H9 (cell line): ENCODE results near the gene HNF1B. TPM values are rescaled to one million over a fixed set of nuclear protein-coding genes. Genes with fewer than 3 reads are reported as not detected.
A peak's percentile ranks its signal among the peaks of the same experiment; 100 is the strongest.

Experiments used
- DNase-seq: peaks from one replicate; pipeline ENCODE4 v3.0.0-alpha.2; 2017
- H2AFZ ChIP-seq: one replicate; pipeline ENCODE4 v1.6.1; 2013; ENCODE audit warnings: mild to moderate bottlenecking, low read length, control low read depth, moderate library complexity
- H2AK5ac ChIP-seq: 2 replicates; pipeline ENCODE4 v1.6.1; 2013; ENCODE audit warnings: low read length, control low read depth, mixed read lengths; ENCODE audit not compliant: insufficient read length
- H2BK120ac ChIP-seq: one replicate; pipeline ENCODE4 v1.6.1; 2013; ENCODE audit warnings: low read depth, mild to moderate bottlenecking, low read length, control low read depth, inconsistent platforms; ENCODE audit not compliant: poor library complexity, severe bottlenecking
- H2BK12ac ChIP-seq: 2 replicates; pipeline ENCODE4 v1.6.1; 2013; ENCODE audit warnings: low read length, control low read depth, mixed read lengths, low read depth; ENCODE audit not compliant: insufficient read length
- H2BK15ac ChIP-seq: 2 replicates; pipeline ENCODE4 v1.6.1; 2013; ENCODE audit warnings: low read depth, low read length, control low read depth
- H2BK20ac ChIP-seq: one replicate; pipeline ENCODE4 v1.6.1; 2013; ENCODE audit warnings: low read depth, mild to moderate bottlenecking, low read length, control low read depth, inconsistent platforms; ENCODE audit not compliant: poor library complexity, severe bottlenecking
- H2BK5ac ChIP-seq: 2 replicates; pipeline ENCODE4 v1.6.1; 2013; ENCODE audit warnings: low read length, control low read depth, mixed read lengths; ENCODE audit not compliant: insufficient read length
- H3K14ac ChIP-seq: 2 replicates; pipeline ENCODE4 v1.6.1; 2013; ENCODE audit warnings: low read length, control low read depth; ENCODE audit not compliant: insufficient read depth
- H3K18ac ChIP-seq: 2 replicates; pipeline ENCODE4 v1.6.1; 2013; ENCODE audit warnings: low read depth, mild to moderate bottlenecking, mixed read lengths, low read length, control low read depth; ENCODE audit not compliant: insufficient read length
- H3K23ac ChIP-seq: 2 replicates; pipeline ENCODE4 v1.6.1; 2013; ENCODE audit warnings: low read length, control low read depth, mixed read lengths, low read depth; ENCODE audit not compliant: insufficient read length
- H3K23me2 ChIP-seq: 2 replicates; pipeline ENCODE4 v1.6.1; 2013; ENCODE audit warnings: low read depth, mild to moderate bottlenecking, mixed read lengths, low read length, control low read depth; ENCODE audit not compliant: insufficient read length, poor library complexity, severe bottlenecking
- H3K27ac ChIP-seq: 2 replicates; pipeline ENCODE4 v1.5.1; 2013; ENCODE audit warnings: low read length, control low read depth, mixed read lengths, low read depth; ENCODE audit not compliant: insufficient read length
- H3K27me3 ChIP-seq: 2 replicates; pipeline ENCODE4 v1.6.1; 2013; ENCODE audit warnings: low read length, control low read depth, inconsistent platforms; ENCODE audit not compliant: insufficient read depth
- H3K4ac ChIP-seq: 2 replicates; pipeline ENCODE4 v1.6.1; 2013; ENCODE audit warnings: low read depth, mild to moderate bottlenecking, control low read depth, inconsistent platforms, low read length, moderate library complexity
- H3K4me1 ChIP-seq: 2 replicates; pipeline ENCODE4 v1.6.1; 2013; ENCODE audit warnings: low read length, control low read depth, inconsistent platforms; ENCODE audit not compliant: insufficient read depth
- H3K4me2 ChIP-seq: 2 replicates; pipeline ENCODE4 v1.6.1; 2013; ENCODE audit warnings: low read length, control low read depth, mixed read lengths; ENCODE audit not compliant: insufficient read length, insufficient read depth
- H3K56ac ChIP-seq: 2 replicates; pipeline ENCODE4 v1.6.1; 2013; ENCODE audit warnings: low read depth, mild to moderate bottlenecking, mixed read lengths, low read length, control low read depth; ENCODE audit not compliant: insufficient read length
- H3K79me1 ChIP-seq: 2 replicates; pipeline ENCODE4 v1.6.1; 2013; ENCODE audit warnings: low read depth, mild to moderate bottlenecking, moderate library complexity, low read length, control low read depth, inconsistent platforms; ENCODE audit not compliant: insufficient read depth, poor library complexity, severe bottlenecking
- H3K79me2 ChIP-seq: 2 replicates; pipeline ENCODE4 v1.6.1; 2013; ENCODE audit warnings: low read length, control low read depth, inconsistent platforms; ENCODE audit not compliant: insufficient read depth
- H3K9ac ChIP-seq: 2 replicates; pipeline ENCODE4 v1.6.1; 2013; ENCODE audit warnings: low read length, control low read depth, mixed read lengths; ENCODE audit not compliant: insufficient read length; ENCODE audit errors: extremely low read depth
- H3K9me3 ChIP-seq: one replicate; pipeline ENCODE4 v1.6.1; 2013; ENCODE audit warnings: low read depth, low read length, inconsistent platforms; ENCODE audit not compliant: control insufficient read depth
- H3T11ph ChIP-seq: one replicate; pipeline ENCODE4 v1.6.1; 2013; ENCODE audit warnings: mild to moderate bottlenecking, low read length, control low read depth, inconsistent platforms
- H4K20me1 ChIP-seq: one replicate; pipeline ENCODE4 v1.6.1; 2013; ENCODE audit not compliant: control insufficient read depth, insufficient read length, insufficient read depth
- H4K5ac ChIP-seq: 2 replicates; pipeline ENCODE4 v1.6.1; 2013; ENCODE audit warnings: low read depth, mild to moderate bottlenecking, mixed read lengths, low read length, control low read depth; ENCODE audit not compliant: insufficient read length
- H4K8ac ChIP-seq: replicated peaks from 2 replicates; pipeline ENCODE4 v1.6.1; 2013; ENCODE audit warnings: low read length, control low read depth, mixed read lengths, low read depth; ENCODE audit not compliant: insufficient read length
- H4K91ac ChIP-seq: 2 replicates; pipeline ENCODE4 v1.6.1; 2013; ENCODE audit warnings: low read depth, mild to moderate bottlenecking, moderate library complexity, mixed read lengths, low read length, control low read depth; ENCODE audit not compliant: insufficient read length
- H3K27ac Mint-ChIP-seq, 3 experiments: 2 replicates in 2 of 3; 3 replicates in 1 of 3; pipeline ENCODE4 v1.8.0; 2020 to 2021; ENCODE audit warnings: mixed read lengths in 3 of 3, mild to moderate bottlenecking in 1 of 3, moderate library complexity in 1 of 3
- H3K27me3 Mint-ChIP-seq: 2 replicates; pipeline ENCODE4 v1.8.0; 2021; ENCODE audit warnings: low read depth, mild to moderate bottlenecking, moderate library complexity, mixed read lengths
- H3K36me3 Mint-ChIP-seq, 3 experiments: 2 replicates in 2 of 3; 3 replicates in 1 of 3; pipeline ENCODE4 v1.8.0; 2020 to 2021; ENCODE audit warnings: low read depth in 3 of 3, mixed read lengths in 3 of 3; ENCODE audit not compliant: insufficient read depth in 1 of 3
- H3K4me1 Mint-ChIP-seq, 2 experiments: 2 replicates each; pipeline ENCODE4 v1.8.0; 2020; ENCODE audit warnings: mixed read lengths in 2 of 2
- H3K4me3 Mint-ChIP-seq, 2 experiments: 2 replicates in 1 of 2; 3 replicates in 1 of 2; pipeline ENCODE4 v1.8.0; 2020 to 2021; ENCODE audit warnings: mild to moderate bottlenecking in 2 of 2, mixed read lengths in 2 of 2, moderate library complexity in 1 of 2
- H3K9me3 Mint-ChIP-seq, 2 experiments: 2 replicates in 1 of 2; 3 replicates in 1 of 2; pipeline ENCODE4 v1.8.0; 2020; ENCODE audit warnings: mild to moderate bottlenecking in 2 of 2, mixed read lengths in 2 of 2, moderate library complexity in 1 of 2
- CTCF ChIP-seq: fragments of 200-600 bp; sonication (generic); conservative IDR thresholded peaks from 3 replicates; pipeline ENCODE4 v1.8.0; 2021; ENCODE audit warnings: antibody characterized with exemption, mild to moderate bottlenecking
- WGBS: extraction: QIAGEN DNeasy Blood & Tissue Kit; methylation state at CpG from one replicate; pipeline ENCODE4 v1.1.7; 2013; ENCODE audit warnings: missing lambda C conversion rate, low lambda C conversion rate, mixed read lengths; ENCODE audit not compliant: insufficient read length; ENCODE audit errors: extremely low coverage; 5-methylcytosine and 5-hydroxymethylcytosine counted together
- total RNA-seq: library from RNA; stranded (reverse); gene quantifications from 2 replicates; pipeline ENCODE4 v1.2.1, GENCODE V29; 2021

The HNF1B gene
- total RNA-seq, 1 experiment from 2014 or later: not detected

GRCh38 chr17:37743612-37743874, 1.3 kb downstream of the HNF1B start:
- Histone ChIP-seq H3K79me1 (no peaks in the 10 kb centered on the region), H4K91ac (no peak overlapping the region), H3T11ph (no peak overlapping the region), H4K8ac (no peak overlapping the region), H4K5ac (no peak overlapping the region), H3K23me2 (peaks cover 29% of the 10 kb centered on the region), H3K79me2 (no peaks in the 10 kb centered on the region), H2BK5ac (no peak overlapping the region), H3K27me3 (peaks cover 83% of the 10 kb centered on the region), H3K18ac (no peak overlapping the region), H3K4ac (no peak overlapping the region), H4K20me1 (no peaks in the 10 kb centered on the region), H3K4me2 (peak overlapping the region; percentile 82), H3K23ac (no peak overlapping the region), H3K14ac (no peak overlapping the region), H2BK12ac (no peak overlapping the region), H3K9me3 (no peaks in the 10 kb centered on the region), H3K4me1 (no peaks in the 10 kb centered on the region), H2AK5ac (no peak overlapping the region), H3K56ac (no peak overlapping the region), H3K9ac (no peak overlapping the region), H2BK120ac (no peak overlapping the region), H2BK20ac (no peak overlapping the region), H3K27ac (no peak overlapping the region), H2BK15ac (no peak overlapping the region), H2AFZ (no peak overlapping the region)
- no peak for TF ChIP-seq CTCF
- peaks cover 99% of the 10 kb centered on the region for H3K27me3 Mint-ChIP-seq
- H3K9me3 Mint-ChIP-seq: peaks cover 0 to 3% of the 10 kb centered on the region in 2 experiments; a peak in 1 of 5 replicates
- peak; percentile 70 for DNase-seq
- H3K36me3 Mint-ChIP-seq: no peaks in the 10 kb centered on the region
- H3K4me1 Mint-ChIP-seq: peaks cover 16 to 25% of the 10 kb centered on the region in 2 experiments
- H3K27ac Mint-ChIP-seq: no peak overlapping the region
- WGBS: no CpG with 5 or more reads among the region's 19 CpGs
- peak overlapping the region; percentile 44 to 80 for H3K4me3 Mint-ChIP-seq
